GM18505 (cell line): ENCODE measurements around the gene GMEB2.

Experiments used
- ATAC-seq: cut with Tn5 transposase; IDR thresholded peaks from one replicate; pipeline ENCODE4 v1.9.1; 2021; ENCODE audit not compliant: unreplicated experiment
- POLR2A ChIP-seq: IDR thresholded peaks from 4 replicates; pipeline ENCODE4 v1.6.1; 2011; ENCODE audit warnings: borderline replicate concordance; ENCODE audit not compliant: insufficient read depth, insufficient read length; ENCODE audit errors: extremely low read depth

The GMEB2 gene

GRCh38 chr20:63553251-63553932, 73.5 kb downstream of the GMEB2 start:
- peak; percentile 49 for ATAC-seq
- TF ChIP-seq POLR2A = no peak

DNA sequence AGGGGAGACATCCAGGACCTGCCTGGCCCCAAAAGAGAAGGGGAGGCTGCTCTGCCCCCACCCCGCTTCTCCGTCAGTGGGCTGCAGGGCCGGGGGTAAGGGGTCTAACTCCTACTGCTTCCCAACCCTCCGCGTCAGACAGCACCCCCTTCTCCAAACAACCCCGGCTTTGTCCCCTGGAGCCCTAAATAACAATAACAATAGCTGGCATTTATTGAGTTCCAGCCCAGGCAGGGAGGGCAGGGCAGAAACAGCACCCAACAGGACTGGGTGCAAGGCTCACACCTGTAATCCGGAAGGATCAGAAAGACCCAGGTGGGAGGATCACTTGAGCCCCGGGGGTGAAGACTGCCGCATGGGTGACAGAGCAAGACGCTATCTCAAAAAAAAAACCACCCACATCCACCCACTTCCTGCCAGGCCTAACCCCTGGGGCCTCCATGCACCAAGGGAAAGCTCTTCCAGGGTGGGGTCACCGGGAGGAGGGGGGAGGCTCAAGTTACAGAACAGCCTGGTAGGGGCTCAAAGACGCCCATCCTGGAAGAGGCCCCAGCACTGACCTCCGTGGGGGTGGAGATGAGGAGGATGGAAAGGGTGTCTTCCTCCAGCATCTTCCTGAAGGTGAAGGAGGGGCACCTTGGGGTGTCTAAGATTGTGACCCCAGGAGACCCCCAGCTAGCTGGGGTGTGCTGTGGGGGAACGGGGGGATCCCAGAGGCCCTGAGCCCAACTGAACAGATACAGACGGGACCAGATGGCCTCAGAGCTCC, 74.2 kb downstream of the GMEB2 start:
- TF ChIP-seq POLR2A = peak; percentile 20
- peak; percentile 32 for ATAC-seq

DNA sequence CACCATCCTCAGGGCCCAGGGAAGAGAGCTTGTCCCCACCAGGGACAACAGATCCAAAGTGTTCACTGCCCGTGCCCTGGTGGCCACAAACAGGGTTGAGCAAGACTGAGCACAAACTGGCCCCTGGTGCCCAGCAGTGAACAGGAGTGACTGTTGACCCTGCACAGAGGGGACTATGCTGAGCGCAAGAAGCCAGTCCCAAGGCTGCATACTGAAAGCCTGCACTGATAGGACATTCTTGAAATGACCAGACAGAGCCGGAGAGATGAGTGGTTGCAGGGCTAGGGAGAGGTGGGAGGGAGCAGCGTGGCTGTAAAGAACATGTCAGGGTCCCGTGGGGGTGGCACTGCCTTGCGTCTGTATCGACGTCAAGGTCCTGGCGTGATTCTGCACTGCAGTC, 75.8 kb downstream of the GMEB2 start:
- ATAC-seq = no peak
- TF ChIP-seq POLR2A = no peak

- no peak for ATAC-seq
- no peak for TF ChIP-seq POLR2A
Measured at GRCh38 chr20:63549679-63550282, 77.1 kb downstream of the GMEB2 start.

- TF ChIP-seq POLR2A = no peak
- no peak for ATAC-seq
Measured at GRCh38 chr20:63549019-63549418, 77.9 kb downstream of the GMEB2 start.

- no peak for TF ChIP-seq POLR2A
- ATAC-seq = no peak
Measured at GRCh38 chr20:63548542-63548941, 78.4 kb downstream of the GMEB2 start.

GRCh38 chr20:63547725-63548480, 79.0 kb downstream of the GMEB2 start, which contains the start of gene SRMS:
Gene SRMS (minus strand): TSS chr20:63547749. CDS start chr20:63547463, 286 bp downstream.
- ATAC-seq = no peak
- no peak for TF ChIP-seq POLR2A

- no peak for TF ChIP-seq POLR2A
Measured at GRCh38 chr20:63546956-63547724, 79.8 kb downstream of the GMEB2 start.

DNA sequence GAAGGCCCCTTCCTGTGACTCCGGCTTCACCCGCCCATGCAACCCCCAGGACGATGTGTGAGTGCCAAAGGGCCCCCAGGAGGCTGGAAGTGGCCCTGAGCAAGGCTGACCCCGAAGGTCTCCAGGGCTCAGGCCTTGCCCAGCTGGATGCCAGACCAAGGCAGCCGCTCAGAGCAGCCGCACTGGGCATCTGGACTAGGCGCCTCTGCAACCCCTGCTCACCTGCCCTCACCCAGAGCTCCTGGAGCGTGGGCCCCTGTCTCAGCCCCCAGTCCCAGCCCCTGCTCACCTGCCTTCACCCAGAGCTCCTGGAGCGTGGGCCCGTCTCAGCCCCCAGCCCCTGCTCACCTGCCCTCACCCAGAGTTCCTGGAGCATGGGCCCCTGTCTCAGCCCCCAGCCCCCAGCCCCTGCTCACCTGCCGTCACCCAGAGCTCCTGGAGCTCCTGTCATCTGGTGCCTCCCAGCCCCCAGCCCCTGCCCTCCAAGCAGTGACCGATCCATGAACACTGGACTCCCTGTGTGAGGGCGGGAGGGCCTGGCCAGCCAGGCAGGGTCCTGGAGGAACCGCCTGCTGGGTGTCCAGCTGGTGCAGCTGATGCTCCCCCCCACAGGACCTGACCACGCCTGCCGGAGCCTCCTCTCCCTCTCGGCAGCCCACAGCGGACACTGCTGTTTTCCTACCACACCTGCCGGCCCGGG, 80.5 kb downstream of the GMEB2 start:
- no peak for TF ChIP-seq POLR2A
- ATAC-seq = no peak

More at GRCh38 chr20:63546956-63547724, 79.8 kb downstream of the GMEB2 start:
- ATAC-seq = no peak

DNA sequence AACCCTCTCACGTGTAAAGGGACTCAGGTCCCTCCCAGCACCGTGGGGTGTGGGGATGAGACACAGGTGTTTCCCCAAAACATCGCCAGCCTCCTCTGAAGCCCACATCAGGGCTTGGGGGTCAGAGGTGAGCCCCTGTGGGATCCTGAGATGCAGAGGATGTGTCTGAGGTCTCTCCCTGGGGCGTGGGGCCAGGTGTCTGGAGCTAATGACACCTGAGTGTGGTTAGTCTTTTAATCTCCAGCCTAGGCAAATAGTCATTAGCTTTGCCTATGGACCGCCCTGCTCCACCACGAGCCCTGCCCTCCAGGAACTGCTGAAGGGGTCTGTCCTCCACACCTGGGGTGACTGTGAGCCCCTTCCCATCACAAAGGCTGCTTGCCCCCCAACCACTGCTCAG, 81.1 kb downstream of the GMEB2 start:
- no peak for ATAC-seq
- no peak for TF ChIP-seq POLR2A

DNA sequence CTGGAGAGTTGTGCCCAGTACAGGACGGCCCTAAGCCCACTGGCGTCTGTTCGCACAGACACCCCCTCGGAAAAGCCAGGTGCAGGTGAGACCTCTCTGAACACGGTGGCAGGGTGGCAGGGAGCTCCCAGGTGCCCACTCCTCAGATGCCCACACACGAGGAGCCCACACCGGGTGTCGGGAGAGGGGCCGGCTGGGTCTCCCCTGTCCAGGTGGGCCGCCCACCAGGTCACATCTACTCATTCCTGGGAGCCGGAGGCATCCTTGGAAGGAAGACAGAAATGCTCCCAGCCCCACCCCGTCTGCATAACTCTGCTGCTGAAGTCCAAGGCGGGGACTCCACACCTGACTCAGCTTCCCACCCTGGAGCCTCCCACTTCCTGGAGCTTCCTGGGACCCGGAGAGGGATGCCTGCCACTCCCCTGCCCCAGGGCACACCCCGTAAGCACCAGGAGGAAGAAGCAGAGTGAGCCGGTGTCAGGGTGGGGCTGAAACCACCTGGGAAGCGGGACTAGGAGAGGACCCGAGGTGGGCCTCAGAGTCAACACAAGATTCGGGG, 81.9 kb downstream of the GMEB2 start:
- ATAC-seq = no peak
- TF ChIP-seq POLR2A = no peak
